ENCODE data around the gene ETS1.

- TF ChIP-seq POLR2AphosphoS5 (IDR thresholded peaks at IDR 0.05; ENCODE audit: borderline replicate concordance, low read depth, low read length) (no peak), EZH2 (IDR thresholded peaks at IDR 0.05) (no peak)
These were observed 75.6 kb downstream of the ETS1 start for GRCh38 chr11:128511712-128512111.

Measured in SK-N-MC (cell line).